ENCODE measurements around the gene RAB10.
"Not testable (repeated sequence)": the region's sequence is repeated elsewhere in the genome, so short reads cannot be mapped to it uniquely, and the experiment has no call there.

RAB10 gene

DNA sequence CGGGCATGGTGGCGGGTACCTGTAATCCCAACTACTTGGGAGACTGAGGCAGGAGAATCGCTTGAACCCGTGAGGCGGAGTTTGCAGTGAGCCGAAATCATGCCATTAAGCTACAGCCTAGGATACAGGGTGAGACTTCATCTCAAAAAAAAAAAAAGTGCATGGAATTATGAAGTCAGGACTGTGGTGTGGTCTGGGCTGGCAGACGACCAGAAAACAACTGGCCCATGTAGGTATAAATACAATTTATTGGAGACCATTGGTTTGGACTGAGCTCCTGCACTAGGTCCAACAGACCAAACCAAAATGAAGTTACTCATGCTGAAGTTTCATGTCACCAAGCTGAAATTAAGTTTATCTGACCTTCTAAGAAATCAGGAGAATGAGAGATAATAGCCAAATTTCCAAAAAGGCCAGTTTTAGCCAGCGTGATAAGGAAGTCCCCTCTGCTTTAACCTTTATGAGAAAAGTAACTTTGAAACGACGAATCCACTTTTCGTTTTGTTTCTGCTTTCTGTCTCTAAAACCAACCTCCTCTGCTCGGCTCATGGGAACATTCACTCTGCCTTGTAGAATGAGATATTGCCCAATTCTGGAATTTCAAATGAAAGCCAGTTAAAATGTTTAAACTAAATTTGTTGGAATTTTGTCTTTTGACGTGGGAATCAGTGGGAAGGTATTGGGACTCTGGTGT lies 17.7 kb upstream of the RAB10 start:
- DNase-seq (ENCODE audit: low spot score) = no peak

GRCh38 chr2:26016706-26017045 lies 17.2 kb upstream of the RAB10 start:
- not testable (repeated sequence) for DNase-seq (ENCODE audit: low spot score)

DNA sequence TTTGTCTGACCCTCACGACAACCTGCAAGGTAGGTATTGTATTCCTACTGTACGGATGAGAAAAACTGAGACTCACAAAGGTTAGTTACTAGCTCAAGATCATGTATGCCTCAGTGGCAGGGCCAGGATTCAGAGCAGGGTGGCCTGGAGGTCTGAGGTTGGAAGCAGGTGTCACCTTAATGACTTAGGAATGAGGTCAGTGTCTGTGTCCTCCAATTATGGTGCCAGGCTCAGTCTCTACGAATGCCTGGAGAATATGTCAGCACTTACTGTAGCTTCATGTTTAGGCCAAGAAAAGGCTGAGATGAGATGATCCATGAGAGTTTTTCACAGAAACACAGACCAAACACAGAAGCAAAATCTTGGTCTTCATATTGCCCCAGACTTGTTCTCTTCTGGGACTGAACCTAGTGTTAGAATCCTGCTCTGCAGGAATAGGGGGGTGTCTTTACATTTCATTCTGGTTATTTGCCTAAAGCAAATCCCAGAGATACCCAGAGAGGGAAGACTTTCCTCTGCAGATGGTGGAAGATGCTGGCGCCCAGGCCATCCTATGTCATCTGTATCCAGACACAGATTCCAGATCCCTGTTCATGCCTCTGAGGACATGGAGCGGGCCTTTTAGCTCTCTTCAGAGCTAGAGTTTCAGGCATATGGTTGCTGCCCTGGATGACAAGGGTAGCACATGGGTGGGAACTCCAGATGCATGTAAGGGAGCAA lies 16.3 kb upstream of the RAB10 start:
- peak; percentile 5 for DNase-seq (ENCODE audit: low spot score)

DNA sequence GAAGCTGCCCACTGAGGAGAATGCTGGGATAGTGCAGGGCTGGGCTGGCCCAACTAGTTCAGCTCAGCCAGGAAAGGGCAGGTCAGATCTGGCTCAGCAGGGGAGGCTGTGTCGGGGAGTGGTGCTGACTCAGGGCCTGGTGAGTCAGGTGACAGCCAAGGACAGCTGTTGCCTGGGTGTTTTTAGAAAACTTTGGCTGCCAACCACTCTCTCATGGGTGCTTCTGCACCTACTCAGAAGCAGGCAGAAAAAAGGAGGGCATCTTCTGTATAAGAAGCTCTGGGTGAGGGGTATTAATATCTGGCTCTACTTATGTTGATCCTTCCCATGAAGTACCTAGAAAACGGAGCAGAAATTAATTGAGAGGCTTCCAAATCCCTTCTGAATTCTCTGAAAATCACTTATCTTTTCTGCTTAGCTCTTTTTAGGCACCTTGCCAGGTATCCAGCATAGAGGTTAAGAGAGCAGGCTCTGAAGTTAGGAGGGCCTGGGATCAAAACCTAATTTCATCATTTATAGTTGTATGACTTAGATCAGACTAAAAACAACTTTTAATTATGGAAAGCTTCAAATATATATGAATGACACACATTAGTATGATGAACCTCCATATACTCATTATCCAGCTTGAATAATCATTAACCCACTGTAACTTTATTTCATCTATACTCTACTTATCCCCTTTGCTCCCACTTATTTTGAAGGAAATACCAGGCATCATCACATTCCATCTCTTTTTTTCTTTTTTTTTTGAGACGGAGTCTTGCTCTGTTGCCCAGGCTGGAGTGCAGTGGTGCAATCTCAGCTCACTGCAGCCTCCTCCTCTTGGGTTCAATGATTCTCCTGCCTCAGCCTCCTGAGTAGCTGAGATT lies 15.5 kb upstream of the RAB10 start:
- peak; percentile 94 for DNase-seq (ENCODE audit: low spot score)

- no peak for DNase-seq (ENCODE audit: low spot score)
Measured at GRCh38 chr2:26020231-26020640, 13.6 kb upstream of the RAB10 start.

DNA sequence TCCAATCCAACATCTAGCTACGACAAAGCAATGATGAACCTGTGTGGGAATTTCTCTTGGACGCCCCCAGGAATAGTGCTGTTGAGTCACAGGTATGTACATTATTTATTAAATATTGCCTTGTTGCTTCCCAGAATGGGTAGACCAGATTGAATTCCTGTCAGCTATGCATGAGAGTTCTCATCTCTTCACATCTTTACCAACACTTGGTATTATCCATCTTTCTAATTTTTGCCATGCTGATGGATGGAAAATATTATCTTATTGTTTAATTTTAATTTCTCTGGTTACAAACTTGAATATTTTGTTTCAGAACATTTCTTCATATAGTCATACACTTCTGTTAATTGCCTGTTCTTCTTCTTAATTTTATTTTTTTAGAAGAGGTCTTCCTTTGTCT lies 9.6 kb upstream of the RAB10 start:
- no peak for DNase-seq (ENCODE audit: low spot score)

DNA sequence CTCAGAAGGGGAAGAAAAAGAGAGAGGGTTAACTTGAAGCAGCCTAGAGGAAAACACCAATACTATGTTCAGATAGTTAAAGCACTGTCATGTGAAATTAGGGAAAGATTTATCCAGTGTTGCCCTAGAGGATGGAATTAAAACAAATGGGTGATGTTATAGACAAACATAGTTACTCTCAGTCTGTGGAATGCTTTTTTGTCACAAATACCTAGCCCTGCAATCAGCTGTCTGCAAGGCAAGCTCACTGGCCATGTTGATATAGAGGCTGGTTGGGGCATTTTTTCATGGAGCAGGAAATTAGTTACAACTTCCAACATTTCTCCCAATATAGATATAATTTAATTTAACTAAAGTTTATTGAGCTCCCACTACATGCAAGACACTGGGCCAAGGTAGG lies 8.4 kb upstream of the RAB10 start:
- DNase-seq (ENCODE audit: low spot score) = no peak

- DNase-seq (ENCODE audit: low spot score) = not testable (repeated sequence)
Measured at GRCh38 chr2:26028083-26028482, 5.8 kb upstream of the RAB10 start.

GRCh38 chr2:26032586-26033269 lies 1.2 kb upstream of the RAB10 start:
- DNase-seq (ENCODE audit: low spot score) = not testable (repeated sequence)

DNA sequence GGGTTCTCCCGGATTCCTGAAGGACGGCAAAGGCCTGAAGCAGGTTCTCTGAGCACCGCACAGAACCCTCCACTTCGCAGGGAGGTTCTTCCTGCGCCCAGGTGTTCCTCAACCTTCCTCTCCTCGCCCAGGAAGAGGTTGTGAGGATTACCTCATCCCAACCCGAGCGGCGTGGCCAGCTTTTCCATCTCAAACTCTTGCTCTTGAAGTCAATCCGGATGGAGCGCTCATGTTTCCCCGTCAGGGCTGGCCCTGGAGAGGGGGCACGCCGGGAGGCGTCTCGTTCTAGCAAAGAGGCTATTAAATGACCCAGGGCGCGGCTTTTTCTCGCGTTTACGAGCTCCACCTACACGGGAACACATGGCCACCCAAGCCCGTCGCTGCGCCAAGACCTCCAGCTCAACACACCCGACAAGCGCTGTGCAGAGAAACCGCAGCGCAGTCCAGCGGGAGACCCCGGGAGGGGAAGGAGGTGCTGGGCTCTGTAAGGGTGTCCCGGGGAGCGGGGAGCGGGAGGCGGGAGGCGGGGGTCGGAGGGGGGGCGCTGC lies 540 bp upstream of the RAB10 start:
- no peak for DNase-seq (ENCODE audit: low spot score)

DNA sequence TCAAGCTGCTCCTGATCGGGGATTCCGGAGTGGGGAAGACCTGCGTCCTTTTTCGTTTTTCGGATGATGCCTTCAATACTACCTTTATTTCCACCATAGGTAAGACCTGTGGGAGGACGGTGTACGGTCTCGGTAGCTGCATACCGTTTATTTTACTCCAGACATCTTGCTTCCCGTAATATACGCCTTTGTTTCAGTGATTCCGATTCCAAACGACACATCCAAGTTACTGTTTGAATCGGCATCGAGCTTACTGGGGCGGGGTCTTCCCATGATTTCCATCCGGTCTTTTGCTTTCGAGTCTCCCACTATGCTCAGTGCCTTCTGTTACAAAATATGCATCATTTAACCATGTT lies 731 bp downstream of the RAB10 start:
- DNase-seq (ENCODE audit: low spot score) = no peak

DNA sequence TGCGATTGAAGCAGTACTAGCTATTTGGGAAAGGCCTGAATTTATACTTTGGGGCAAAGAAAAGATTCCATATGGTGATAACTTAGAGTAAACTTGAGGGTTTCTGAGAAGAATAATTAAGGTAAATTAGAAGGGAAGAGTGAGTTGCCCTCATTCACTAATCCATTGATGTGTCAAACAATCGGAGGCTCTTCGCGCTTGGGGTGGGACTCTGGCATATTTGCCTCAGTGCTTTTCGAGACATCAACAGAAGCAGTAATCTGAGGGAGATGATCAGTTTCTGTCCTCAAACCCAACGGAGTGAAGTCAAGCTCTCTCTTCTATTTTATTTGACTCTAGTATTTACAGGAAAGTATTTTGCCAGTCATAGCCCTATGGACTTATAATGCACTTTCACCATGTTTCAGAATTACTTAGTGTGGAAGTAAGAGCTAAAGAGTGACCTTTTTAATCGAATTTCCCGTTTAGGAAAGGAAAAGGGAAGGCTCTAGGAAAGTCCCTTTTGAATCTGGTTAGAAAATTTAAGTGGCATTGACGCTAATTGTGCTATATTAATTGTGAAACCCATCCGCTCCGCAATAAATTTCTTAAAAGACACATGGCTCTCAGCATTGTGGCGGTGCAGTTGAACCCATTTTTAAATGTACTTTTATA lies 1.3 kb downstream of the RAB10 start:
- DNase-seq (ENCODE audit: low spot score) = no peak

DNA sequence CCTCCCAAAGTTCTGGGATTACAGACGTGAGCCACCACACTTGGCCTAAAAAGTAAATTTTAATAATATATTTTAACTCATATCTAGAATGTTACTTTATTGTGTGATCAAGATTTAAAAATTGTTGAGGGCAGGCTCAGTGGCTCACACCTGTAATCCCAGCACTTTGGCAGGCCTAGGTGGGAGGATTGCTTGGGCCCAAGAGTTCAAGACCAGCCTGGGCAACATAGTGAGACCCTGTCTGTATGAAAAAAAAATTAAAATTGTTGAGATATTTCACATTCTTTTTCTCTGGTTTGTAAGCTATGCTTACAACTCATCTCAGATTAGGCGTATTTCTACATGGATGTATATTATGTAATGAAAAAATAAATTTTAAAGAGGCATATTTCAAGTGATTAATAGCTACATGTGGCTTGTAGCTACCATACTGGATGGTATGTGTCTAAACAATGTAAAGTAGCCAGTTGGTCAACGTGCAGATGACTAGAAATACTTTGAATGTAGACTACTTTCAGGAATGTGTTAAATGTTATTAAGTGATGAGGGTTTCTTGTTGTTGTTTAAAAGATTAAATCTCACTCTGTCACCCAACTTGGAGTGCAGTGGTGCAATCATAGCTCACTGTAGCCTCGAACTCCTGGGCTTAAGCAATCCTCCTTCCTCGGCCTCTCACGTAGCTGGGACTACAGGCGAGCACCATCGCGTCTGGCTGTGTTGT lies 5.9 kb downstream of the RAB10 start:
- DNase-seq (ENCODE audit: low spot score) = no peak

GRCh38 chr2:26043109-26043508 lies 9.2 kb downstream of the RAB10 start:
- DNase-seq (ENCODE audit: low spot score) = no peak

DNA sequence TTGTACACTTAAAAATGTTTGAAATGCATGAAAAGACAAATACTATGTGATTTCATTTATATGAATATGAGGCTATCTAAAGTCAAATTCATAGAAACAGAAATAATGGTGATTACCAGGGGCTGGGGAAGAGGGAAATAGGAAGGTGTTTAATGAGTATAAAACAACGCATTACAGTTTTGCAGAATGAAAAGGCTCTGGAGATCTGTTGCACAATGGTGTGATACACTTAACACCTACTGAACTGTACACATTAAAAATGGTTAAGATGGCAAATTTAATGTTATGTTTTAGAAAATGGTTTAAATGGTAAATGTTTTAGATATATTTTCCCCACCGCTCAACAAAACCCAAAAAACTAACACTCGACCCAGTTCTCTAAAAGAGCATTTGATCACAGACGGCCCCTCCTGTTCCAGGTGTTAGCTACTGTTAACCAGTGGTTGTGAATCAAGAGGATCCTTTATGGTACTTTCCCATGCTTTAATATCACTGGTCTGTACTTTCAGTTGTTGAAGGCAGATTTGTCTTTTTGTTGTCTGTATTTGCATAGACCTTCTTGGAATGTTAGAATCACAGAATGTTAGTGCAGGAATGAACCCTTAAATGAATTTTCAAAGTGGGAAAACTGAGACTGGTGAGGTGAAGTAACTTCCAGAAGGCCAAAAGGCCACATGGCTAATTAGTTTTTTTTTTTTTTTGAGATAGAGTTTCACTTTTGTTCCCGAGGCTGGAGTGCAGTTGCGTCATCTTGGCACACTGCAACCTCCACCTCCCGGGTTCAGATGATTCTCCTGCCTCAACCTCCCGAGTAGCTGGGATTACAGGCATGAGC lies 10.2 kb downstream of the RAB10 start:
- DNase-seq (ENCODE audit: low spot score) = no peak

DNA sequence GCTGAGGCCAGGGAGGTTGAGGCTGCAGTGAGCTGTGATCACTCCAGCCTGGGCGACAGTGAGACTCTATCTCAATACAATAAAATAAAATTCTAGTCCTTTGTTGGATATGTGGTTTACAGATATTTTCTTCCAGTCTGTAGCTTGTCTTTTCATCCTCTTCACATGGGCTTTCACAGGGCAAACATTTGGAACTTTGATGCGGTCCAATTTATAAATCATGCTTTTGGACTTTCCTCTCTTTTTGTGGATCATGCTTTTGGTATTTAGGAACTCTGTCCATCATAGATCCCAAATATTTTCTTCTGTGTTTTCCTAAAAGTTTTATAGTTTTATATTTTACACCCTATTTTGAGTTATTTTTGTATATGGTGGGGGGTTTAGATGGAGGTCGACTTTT lies 14.9 kb downstream of the RAB10 start:
- DNase-seq (ENCODE audit: low spot score) = no peak

GRCh38 chr2:26049641-26050040 lies 15.8 kb downstream of the RAB10 start:
- no peak for DNase-seq (ENCODE audit: low spot score)

GRCh38 chr2:26052740-26053139 lies 18.9 kb downstream of the RAB10 start:
- DNase-seq (ENCODE audit: low spot score) = no peak

DNA sequence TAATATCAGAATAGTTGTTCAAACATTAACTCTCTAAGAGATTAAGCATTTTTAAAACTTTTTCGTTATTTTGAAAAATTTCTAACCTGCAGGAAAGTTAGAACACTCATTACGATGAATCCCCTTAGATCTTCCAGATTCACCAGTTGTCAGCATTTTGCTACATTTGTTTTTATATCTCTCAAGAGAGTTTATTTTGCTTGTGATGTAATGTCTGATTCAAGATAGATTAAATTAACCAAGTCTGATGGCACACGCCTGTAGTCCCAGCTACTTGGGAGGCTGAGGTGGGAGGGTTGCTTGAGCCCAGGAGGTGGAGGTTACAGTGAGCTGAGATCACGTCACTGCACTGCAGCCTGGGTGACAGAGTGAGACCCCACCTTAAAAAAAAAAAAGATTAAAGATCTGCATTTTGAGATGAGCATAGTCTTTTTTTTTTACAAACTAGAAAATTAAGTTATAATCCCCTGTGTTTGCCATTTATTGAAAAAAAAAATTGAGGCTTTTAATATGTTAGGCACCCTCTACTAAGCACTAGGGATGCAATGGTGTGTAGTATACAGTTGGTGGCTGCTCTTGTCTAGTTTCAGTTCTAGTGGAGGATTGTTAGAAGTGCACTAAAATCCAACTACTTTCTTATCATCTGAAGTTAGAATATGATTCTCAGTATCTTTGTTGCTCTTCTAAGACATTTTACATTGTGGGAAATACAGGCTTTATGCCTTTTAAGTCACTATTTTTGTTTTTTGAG lies 20.9 kb downstream of the RAB10 start:
- DNase-seq (ENCODE audit: low spot score) = no peak

Measured in AG08395 (cell line).